ENCODE measurements around the gene SEMA7A.

Gene SEMA7A

DNA sequence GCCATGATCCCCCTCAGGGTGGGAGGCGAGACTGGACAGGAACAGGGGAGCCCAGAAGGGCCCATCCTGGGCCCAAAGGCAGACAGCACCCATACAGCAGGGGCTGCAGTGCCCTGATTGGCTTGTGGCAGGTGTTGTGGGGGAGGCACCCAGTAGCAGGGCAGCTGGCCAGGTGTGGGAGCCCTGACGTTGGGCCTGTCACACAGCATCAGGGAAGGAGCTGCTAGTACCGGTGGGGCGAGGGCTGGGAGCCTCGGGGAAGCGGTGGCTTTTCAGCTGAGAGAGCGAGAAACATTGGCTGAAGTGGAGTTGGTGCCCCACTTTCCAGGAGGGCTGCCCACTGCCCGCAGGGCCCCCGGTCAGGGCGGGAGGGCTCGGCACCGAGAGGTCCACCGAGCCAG lies 46.6 kb downstream of the SEMA7A start:
- H3K4me3 ChIP-seq (ENCODE audit: low read depth, low read length), result no peak overlapping the region
- no peaks in the 10 kb centered on the region for H3K36me3 ChIP-seq (replicated peaks)
- no peak for DNase-seq
- no peaks in the 10 kb centered on the region for H3K27me3 ChIP-seq (replicated peaks)
- no peak overlapping the region for H3K27ac ChIP-seq
- TF ChIP-seq, protein P1, sequence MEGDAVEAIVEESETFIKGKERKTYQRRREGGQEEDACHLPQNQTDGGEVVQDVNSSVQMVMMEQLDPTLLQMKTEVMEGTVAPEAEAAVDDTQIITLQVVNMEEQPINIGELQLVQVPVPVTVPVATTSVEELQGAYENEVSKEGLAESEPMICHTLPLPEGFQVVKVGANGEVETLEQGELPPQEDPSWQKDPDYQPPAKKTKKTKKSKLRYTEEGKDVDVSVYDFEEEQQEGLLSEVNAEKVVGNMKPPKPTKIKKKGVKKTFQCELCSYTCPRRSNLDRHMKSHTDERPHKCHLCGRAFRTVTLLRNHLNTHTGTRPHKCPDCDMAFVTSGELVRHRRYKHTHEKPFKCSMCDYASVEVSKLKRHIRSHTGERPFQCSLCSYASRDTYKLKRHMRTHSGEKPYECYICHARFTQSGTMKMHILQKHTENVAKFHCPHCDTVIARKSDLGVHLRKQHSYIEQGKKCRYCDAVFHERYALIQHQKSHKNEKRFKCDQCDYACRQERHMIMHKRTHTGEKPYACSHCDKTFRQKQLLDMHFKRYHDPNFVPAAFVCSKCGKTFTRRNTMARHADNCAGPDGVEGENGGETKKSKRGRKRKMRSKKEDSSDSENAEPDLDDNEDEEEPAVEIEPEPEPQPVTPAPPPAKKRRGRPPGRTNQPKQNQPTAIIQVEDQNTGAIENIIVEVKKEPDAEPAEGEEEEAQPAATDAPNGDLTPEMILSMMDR (IDR thresholded peaks at IDR 0.05; ENCODE audit: low read depth, low read length, missing control alignments), result no peak
- in situ Hi-C loops (cut with HindIII; ENCODE audit: low pct_ligation_motif_present, low sequenced_read_pairs), result no loop called here

DNA sequence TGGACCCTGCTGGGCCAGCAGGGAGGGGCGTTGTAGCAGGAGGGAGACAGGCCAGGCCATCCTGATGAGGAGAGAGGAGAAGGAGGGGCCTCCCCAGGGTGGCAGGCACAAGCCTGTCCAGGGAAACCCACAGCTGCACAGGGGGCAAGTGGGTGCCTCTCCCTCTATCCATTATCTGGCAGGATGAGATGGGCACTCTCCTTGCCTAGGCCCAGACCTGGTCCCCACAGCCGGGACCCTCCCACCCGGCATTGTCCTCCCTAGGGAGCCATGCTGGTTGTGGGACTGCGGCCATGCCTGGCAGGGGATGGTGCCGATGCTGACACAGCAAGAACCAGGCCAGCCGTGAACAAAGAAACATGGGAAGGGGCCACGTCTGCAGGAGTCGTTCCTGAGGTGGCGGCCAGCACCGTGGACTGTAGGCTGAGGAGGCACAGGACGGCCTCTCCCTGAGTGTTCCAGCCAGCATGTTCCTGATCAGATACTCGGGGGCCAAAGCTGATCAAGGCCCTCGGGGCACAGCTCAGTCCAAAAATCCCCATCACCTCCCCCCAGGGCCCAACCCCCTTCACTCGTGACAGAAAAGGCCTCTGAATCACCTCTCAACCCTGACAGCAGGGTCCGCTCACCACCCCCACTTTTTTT lies 47.1 kb downstream of the SEMA7A start:
- TF ChIP-seq, protein P1 (IDR thresholded peaks at IDR 0.05; ENCODE audit: low read depth, low read length, missing control alignments), result no peak
- DNase-seq, result no peak
- in situ Hi-C loops (cut with HindIII; ENCODE audit: low pct_ligation_motif_present, low sequenced_read_pairs), result no loop called here

DNA sequence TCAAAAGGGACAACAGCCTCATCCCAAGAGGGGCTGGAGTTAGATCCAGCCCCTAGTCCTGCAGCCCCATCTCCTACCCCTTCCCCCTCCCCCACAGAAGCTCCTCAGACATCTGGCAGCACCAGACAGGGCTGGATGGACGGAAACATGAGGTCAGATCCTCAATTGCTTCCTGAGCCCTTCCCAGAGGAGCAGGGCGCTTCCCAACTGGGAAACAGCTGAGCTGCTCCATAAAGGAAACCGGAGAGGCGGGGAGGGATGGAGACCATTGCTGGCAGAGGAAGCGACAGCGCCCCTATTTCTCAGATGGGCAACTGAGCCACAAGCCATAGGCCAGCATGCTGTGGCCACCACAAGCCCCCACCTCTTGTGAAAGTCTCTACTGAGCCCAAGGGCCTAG lies 48.0 kb downstream of the SEMA7A start:
- Histone ChIP-seq H3K27me3 (replicated peaks) (no peaks in the 10 kb centered on the region), H3K4me3 (ENCODE audit: low read depth, low read length) (no peak overlapping the region), H3K27ac (no peak overlapping the region), H3K36me3 (replicated peaks) (no peaks in the 10 kb centered on the region)
- TF ChIP-seq, protein P1 (IDR thresholded peaks at IDR 0.05; ENCODE audit: low read depth, low read length, missing control alignments), result no peak
- DNase-seq, result no peak
- in situ Hi-C loops (cut with HindIII; ENCODE audit: low pct_ligation_motif_present, low sequenced_read_pairs), result no loop called here

More for the DNA sequence above, 47.1 kb downstream of the SEMA7A start:
- H3K27ac ChIP-seq, result no peak overlapping the region
- H3K4me3 ChIP-seq (ENCODE audit: low read depth, low read length), result no peak overlapping the region
- H3K27me3 ChIP-seq (replicated peaks), result no peaks in the 10 kb centered on the region
- no peaks in the 10 kb centered on the region for H3K36me3 ChIP-seq (replicated peaks)

DNA sequence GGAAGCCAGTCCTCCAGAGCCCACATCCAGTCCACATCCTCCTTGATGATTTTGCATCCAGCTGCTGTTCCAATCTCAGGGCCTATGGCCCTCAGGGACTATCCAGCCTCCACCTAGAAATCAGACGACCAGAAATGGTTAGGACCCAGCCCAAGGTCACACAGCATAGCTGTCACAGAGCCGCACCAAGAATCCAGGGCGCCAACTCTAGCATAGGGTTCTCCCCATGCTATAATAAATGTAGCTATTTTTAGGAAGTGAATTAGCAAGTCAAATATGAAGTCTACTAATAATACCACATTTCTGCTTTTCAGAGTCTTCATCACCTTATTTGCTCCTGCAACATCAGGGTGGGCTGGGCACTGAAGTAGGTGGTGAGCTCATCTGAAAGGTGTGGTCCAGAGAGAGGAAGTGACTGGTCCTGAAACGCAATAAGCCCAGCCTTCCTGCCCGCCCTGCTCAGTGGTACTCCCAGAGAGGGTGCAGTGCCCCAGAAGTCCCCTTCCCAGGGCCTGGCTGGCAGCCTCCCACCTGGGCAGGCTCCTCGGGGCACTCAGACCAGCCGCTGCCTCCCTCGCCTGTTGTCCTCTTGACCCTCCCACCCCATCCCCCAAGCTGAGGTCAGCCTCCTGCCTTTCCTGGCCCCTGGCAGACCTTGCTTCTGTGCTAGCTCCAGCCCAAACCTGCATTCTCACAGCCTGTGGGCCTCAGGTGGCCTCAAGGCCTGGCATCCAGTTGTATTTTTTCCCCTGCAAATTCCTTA lies 48.7 kb downstream of the SEMA7A start:
- in situ Hi-C loops (cut with HindIII; ENCODE audit: low pct_ligation_motif_present, low sequenced_read_pairs), result no loop called here
- H3K27ac ChIP-seq, result no peak overlapping the region

DNA sequence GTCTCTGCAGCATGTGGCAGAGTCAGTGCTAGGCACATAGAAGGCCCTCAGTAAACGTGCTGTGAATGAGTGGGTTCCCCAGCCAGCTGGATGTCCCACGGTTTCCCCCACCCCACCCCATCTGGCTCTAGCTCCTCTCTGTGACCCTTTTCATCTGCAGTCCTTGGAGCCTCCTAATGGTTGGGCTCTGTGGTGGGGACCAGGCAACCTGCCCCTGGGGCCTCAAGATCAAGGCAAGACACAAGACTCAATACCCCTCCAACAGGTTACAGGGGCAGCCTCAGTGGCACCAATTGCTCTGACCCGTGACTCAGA lies 49.2 kb downstream of the SEMA7A start:
- Histone ChIP-seq H3K27ac (no peak overlapping the region), H3K4me3 (ENCODE audit: low read depth, low read length) (no peak overlapping the region), H3K27me3 (replicated peaks) (no peaks in the 10 kb centered on the region), H3K36me3 (replicated peaks) (no peaks in the 10 kb centered on the region)
- DNase-seq, result no peak
- in situ Hi-C loops (cut with HindIII; ENCODE audit: low pct_ligation_motif_present, low sequenced_read_pairs), result no loop called here
- TF ChIP-seq, protein P1 (IDR thresholded peaks at IDR 0.05; ENCODE audit: low read depth, low read length, missing control alignments), result no peak

More for the DNA sequence above, 48.7 kb downstream of the SEMA7A start:
- Histone ChIP-seq H3K27me3 (replicated peaks) (no peaks in the 10 kb centered on the region), H3K4me3 (ENCODE audit: low read depth, low read length) (no peak overlapping the region), H3K36me3 (replicated peaks) (no peaks in the 10 kb centered on the region)
- TF ChIP-seq, protein P1 (IDR thresholded peaks at IDR 0.05; ENCODE audit: low read depth, low read length, missing control alignments), result no peak
- no peak for DNase-seq
